OCI-LY1 (cell line): Measurements from ENCODE around the gene MLLT1.

Source experiments
- H2AFZ ChIP-seq: fragments of 200-600 bp; sonication (generic), shearing (Covaris generic); 2 replicates; pipeline ENCODE4 v1.6.0; 2014; ENCODE audit warnings: antibody characterized with exemption, mild to moderate bottlenecking, low read length
- H3F3A ChIP-seq: fragments of 200-600 bp; sonication (generic), shearing (Covaris generic); 2 replicates; pipeline ENCODE4 v1.6.0; 2014; ENCODE audit warnings: mild to moderate bottlenecking, antibody characterized with exemption, low read length, moderate library complexity; ENCODE audit not compliant: insufficient read depth
- H3K27ac ChIP-seq: fragments of 200-600 bp; sonication (generic); 2 replicates; pipeline ENCODE4 v1.5.1; 2014; ENCODE audit warnings: low read length, mixed run types, mild to moderate bottlenecking, low read depth; ENCODE audit not compliant: poor library complexity, severe bottlenecking
- H3K27me3 ChIP-seq: fragments of 200-600 bp; sonication (generic); 2 replicates; pipeline ENCODE4 v1.6.0; 2014; ENCODE audit warnings: antibody characterized with exemption, mild to moderate bottlenecking, low read length, moderate library complexity; ENCODE audit not compliant: insufficient read depth
- H3K36me3 ChIP-seq: fragments of 200-600 bp; sonication (generic); 2 replicates; pipeline ENCODE4 v1.6.1; 2014; ENCODE audit warnings: mild to moderate bottlenecking, antibody characterized with exemption, low read length, moderate library complexity, mixed read lengths; ENCODE audit not compliant: insufficient read depth
- H3K4me1 ChIP-seq: fragments of 200-600 bp; sonication (generic); 2 replicates; pipeline ENCODE4 v1.5.1; 2014; ENCODE audit warnings: mild to moderate bottlenecking, low read length, moderate library complexity; ENCODE audit not compliant: insufficient read depth, severe bottlenecking
- H3K4me2 ChIP-seq: fragments of 200-600 bp; sonication (generic), shearing (Covaris generic); 2 replicates; pipeline ENCODE4 v1.6.1; 2014; ENCODE audit warnings: low read length
- H3K4me3 ChIP-seq: fragments of 200-600 bp; sonication (generic); 2 replicates; pipeline ENCODE4 v1.5.1; 2014; ENCODE audit warnings: low read length, low read depth, mild to moderate bottlenecking, mixed read lengths; ENCODE audit not compliant: poor library complexity, severe bottlenecking
- H3K79me2 ChIP-seq: fragments of 200-600 bp; shearing (Covaris generic); 2 replicates; pipeline ENCODE4 v1.6.1; 2016; ENCODE audit warnings: mixed run types, low read length, mixed read lengths; ENCODE audit not compliant: insufficient read depth
- H3K9ac ChIP-seq: fragments of 200-600 bp; sonication (generic), shearing (Covaris generic); 2 replicates; pipeline ENCODE4 v1.6.1; 2014; ENCODE audit warnings: mild to moderate bottlenecking, low read length, mixed read lengths
- H3K9me2 ChIP-seq: fragments of 200-600 bp; sonication (generic), shearing (Covaris generic); 2 replicates; pipeline ENCODE4 v1.6.1; 2014; ENCODE audit warnings: low read depth, mild to moderate bottlenecking, low read length, mixed read lengths
- H3K9me3 ChIP-seq: fragments of 200-600 bp; shearing (Covaris generic); 2 replicates; pipeline ENCODE4 v1.6.1; 2014; ENCODE audit warnings: low read length, mixed read lengths
- H4K20me1 ChIP-seq: fragments of 200-600 bp; sonication (generic), shearing (Covaris generic); 2 replicates; pipeline ENCODE4 v1.6.0; 2016; ENCODE audit warnings: mild to moderate bottlenecking, low read length; ENCODE audit not compliant: insufficient read depth
- CTCF ChIP-seq: fragments of 200-600 bp; sonication (generic), shearing (Covaris generic); IDR thresholded peaks from 2 replicates; pipeline ENCODE4 v1.5.1; 2017; ENCODE audit warnings: mild to moderate bottlenecking, antibody characterized with exemption, low read length, moderate library complexity, mixed read lengths
- EZH2 ChIP-seq: fragments of 200-600 bp; sonication (generic), shearing (Covaris generic); IDR thresholded peaks from 2 replicates; pipeline ENCODE4 v1.8.0; 2017; ENCODE audit warnings: borderline replicate concordance, mixed run types, mild to moderate bottlenecking, antibody characterized with exemption, low read length, moderate library complexity, mixed read lengths

The MLLT1 gene

GRCh38 chr19:6212403-6213265, 67.1 kb downstream of the MLLT1 start:
- no peak overlapping the region for H3K4me2 ChIP-seq
- TF ChIP-seq EZH2 (no peak), CTCF (no peak)
- no peak overlapping the region for H3K27ac ChIP-seq
- H4K20me1 ChIP-seq: no peaks in the 10 kb centered on the region
- H3K4me1 ChIP-seq: no peaks in the 10 kb centered on the region
- H3K9ac ChIP-seq: no peak overlapping the region
- no peaks in the 10 kb centered on the region for H3K27me3 ChIP-seq
- no peaks in the 10 kb centered on the region for H3K9me2 ChIP-seq
- H3K36me3 ChIP-seq: peaks cover 3% of the 10 kb centered on the region; the same call in 1 of the 2 replicates
- H3K4me3 ChIP-seq: no peak overlapping the region
- no peaks in the 10 kb centered on the region for H3K79me2 ChIP-seq
- no peak overlapping the region for H2AFZ ChIP-seq
- H3F3A ChIP-seq: no peaks in the 10 kb centered on the region
- H3K9me3 ChIP-seq: no peaks in the 10 kb centered on the region

- no peaks in the 10 kb centered on the region for H3K79me2 ChIP-seq
- no peak overlapping the region for H2AFZ ChIP-seq
- H3K27me3 ChIP-seq: no peaks in the 10 kb centered on the region
- H3K9ac ChIP-seq: no peak overlapping the region
- H3F3A ChIP-seq: no peaks in the 10 kb centered on the region
- no peaks in the 10 kb centered on the region for H4K20me1 ChIP-seq
- H3K9me2 ChIP-seq: no peaks in the 10 kb centered on the region
- no peaks in the 10 kb centered on the region for H3K4me1 ChIP-seq
- H3K36me3 ChIP-seq: no peaks in the 10 kb centered on the region
- H3K9me3 ChIP-seq: no peaks in the 10 kb centered on the region
- TF ChIP-seq EZH2 (no peak), CTCF (no peak)
- no peak overlapping the region for H3K27ac ChIP-seq
- no peak overlapping the region for H3K4me3 ChIP-seq
- no peak overlapping the region for H3K4me2 ChIP-seq
Measured at GRCh38 chr19:6211632-6212402, 68.0 kb downstream of the MLLT1 start.

GRCh38 chr19:6210721-6211600, 68.8 kb downstream of the MLLT1 start:
- H4K20me1 ChIP-seq: no peaks in the 10 kb centered on the region
- TF ChIP-seq CTCF: no peak
- TF ChIP-seq EZH2: no peak
- no peaks in the 10 kb centered on the region for H3K4me1 ChIP-seq
- no peaks in the 10 kb centered on the region for H3K79me2 ChIP-seq
- H3K27me3 ChIP-seq: no peaks in the 10 kb centered on the region
- H3K9ac ChIP-seq: no peak overlapping the region
- no peaks in the 10 kb centered on the region for H3F3A ChIP-seq
- no peaks in the 10 kb centered on the region for H3K9me3 ChIP-seq
- H3K4me3 ChIP-seq: no peak overlapping the region
- H3K9me2 ChIP-seq: no peaks in the 10 kb centered on the region
- no peak overlapping the region for H2AFZ ChIP-seq
- H3K27ac ChIP-seq: no peak overlapping the region
- H3K4me2 ChIP-seq: no peak overlapping the region
- no peaks in the 10 kb centered on the region for H3K36me3 ChIP-seq
